SK-N-SH treated with all-trans-retinoic acid at 6 μM for 48 hours (cell line): ENCODE results near the gene ADGRL4.

Experiments
- ISL1 ChIP-seq: fragments of 250-450 bp; sonication (Bioruptor Pico); IDR thresholded peaks from 2 replicates; pipeline ENCODE4 v2.1.2; 2022; ENCODE audit warnings: mild to moderate bottlenecking, moderate library complexity
- RARB ChIP-seq: fragments of 250-450 bp; sonication (Bioruptor Pico); IDR thresholded peaks from 2 replicates; pipeline ENCODE4 v1.8.0; 2021; ENCODE audit warnings: mild to moderate bottlenecking, moderate library complexity
- TCF4 ChIP-seq: fragments of 250-450 bp; sonication (Bioruptor Pico); IDR thresholded peaks from 2 replicates; pipeline ENCODE4 v1.8.0; 2021; ENCODE audit warnings: mild to moderate bottlenecking, moderate library complexity, borderline replicate concordance
- ZNF8 ChIP-seq: fragments of 450-650 bp; formaldehyde crosslinking; IDR thresholded peaks from 2 replicates; pipeline ENCODE4 v1.5.0; 2020; ENCODE audit warnings: mild to moderate bottlenecking, moderate library complexity
- TF ChIP-seq, protein P1 (sequence below): fragments of 250-450 bp; sonication (Bioruptor Pico); IDR thresholded peaks from 2 replicates; pipeline ENCODE4 v1.8.0; 2020; ENCODE audit warnings: mild to moderate bottlenecking, moderate library complexity, borderline replicate concordance
- TF ChIP-seq, protein P2 (sequence below): fragments of 250-450 bp; sonication (Bioruptor Pico); IDR thresholded peaks from 2 replicates; pipeline ENCODE4 v1.8.0; 2021; ENCODE audit warnings: low read depth, mild to moderate bottlenecking, moderate library complexity, borderline replicate concordance
- TF ChIP-seq, protein P3 (sequence below): fragments of 250-450 bp; sonication (Bioruptor Pico); IDR thresholded peaks from 2 replicates; pipeline ENCODE4 v1.5.1; 2020; ENCODE audit warnings: low read depth, mild to moderate bottlenecking, moderate library complexity

DNA sequence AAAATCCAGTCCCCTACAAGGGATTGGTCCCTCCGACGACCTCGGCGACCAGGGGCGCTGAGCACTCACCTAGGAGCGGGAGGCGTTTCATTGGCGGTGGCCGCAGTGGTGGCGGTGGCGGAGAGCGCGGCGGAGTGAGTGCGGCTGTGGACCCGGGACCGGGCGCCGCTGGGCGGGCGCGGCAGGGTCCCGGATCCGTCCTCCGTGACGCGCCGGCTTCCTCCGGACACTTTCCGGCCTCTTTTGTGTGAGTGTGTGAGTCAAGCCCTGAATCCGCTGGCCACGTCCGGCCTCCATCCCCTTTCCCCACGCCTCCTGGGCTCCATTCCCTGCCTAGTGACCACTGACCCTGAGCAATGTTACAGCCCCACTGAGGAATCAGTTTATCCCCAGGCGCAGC lies at the start of gene ADGRL4:
- TF ChIP-seq, protein P1, sequence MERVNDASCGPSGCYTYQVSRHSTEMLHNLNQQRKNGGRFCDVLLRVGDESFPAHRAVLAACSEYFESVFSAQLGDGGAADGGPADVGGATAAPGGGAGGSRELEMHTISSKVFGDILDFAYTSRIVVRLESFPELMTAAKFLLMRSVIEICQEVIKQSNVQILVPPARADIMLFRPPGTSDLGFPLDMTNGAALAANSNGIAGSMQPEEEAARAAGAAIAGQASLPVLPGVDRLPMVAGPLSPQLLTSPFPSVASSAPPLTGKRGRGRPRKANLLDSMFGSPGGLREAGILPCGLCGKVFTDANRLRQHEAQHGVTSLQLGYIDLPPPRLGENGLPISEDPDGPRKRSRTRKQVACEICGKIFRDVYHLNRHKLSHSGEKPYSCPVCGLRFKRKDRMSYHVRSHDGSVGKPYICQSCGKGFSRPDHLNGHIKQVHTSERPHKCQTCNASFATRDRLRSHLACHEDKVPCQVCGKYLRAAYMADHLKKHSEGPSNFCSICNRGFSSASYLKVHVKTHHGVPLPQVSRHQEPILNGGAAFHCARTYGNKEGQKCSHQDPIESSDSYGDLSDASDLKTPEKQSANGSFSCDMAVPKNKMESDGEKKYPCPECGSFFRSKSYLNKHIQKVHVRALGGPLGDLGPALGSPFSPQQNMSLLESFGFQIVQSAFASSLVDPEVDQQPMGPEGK (CRISPR knock-in tag) = no peak
- TF ChIP-seq, protein P2, sequence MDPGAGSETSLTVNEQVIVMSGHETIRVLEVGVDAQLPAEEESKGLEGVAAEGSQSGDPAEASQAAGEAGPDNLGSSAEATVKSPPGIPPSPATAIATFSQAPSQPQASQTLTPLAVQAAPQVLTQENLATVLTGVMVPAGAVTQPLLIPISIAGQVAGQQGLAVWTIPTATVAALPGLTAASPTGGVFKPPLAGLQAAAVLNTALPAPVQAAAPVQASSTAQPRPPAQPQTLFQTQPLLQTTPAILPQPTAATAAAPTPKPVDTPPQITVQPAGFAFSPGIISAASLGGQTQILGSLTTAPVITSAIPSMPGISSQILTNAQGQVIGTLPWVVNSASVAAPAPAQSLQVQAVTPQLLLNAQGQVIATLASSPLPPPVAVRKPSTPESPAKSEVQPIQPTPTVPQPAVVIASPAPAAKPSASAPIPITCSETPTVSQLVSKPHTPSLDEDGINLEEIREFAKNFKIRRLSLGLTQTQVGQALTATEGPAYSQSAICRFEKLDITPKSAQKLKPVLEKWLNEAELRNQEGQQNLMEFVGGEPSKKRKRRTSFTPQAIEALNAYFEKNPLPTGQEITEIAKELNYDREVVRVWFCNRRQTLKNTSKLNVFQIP = no peak
- no peak for TF ChIP-seq TCF4 (CRISPR knock-in tag)
- no peak for TF ChIP-seq RARB (CRISPR knock-in tag)
- no peak for TF ChIP-seq ZNF8 (CRISPR knock-in tag)
- no peak for TF ChIP-seq ISL1
- TF ChIP-seq, protein P3, sequence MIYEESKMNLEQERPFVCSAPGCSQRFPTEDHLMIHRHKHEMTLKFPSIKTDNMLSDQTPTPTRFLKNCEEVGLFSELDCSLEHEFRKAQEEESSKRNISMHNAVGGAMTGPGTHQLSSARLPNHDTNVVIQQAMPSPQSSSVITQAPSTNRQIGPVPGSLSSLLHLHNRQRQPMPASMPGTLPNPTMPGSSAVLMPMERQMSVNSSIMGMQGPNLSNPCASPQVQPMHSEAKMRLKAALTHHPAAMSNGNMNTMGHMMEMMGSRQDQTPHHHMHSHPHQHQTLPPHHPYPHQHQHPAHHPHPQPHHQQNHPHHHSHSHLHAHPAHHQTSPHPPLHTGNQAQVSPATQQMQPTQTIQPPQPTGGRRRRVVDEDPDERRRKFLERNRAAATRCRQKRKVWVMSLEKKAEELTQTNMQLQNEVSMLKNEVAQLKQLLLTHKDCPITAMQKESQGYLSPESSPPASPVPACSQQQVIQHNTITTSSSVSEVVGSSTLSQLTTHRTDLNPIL = no peak
